CD4-positive, alpha-beta T cell treated with Interleukin-10 for 1 hour (primary cell): ENCODE results near the gene NOS3.
"Not testable (repeated sequence)": the region's sequence is repeated elsewhere in the genome, so short reads cannot be mapped to it uniquely, and the experiment has no call there.

ENCODE experiments used
- DNase-seq: peaks from one replicate; pipeline ENCODE4 v3.0.0-alpha.2; 2020

The NOS3 gene

DNA sequence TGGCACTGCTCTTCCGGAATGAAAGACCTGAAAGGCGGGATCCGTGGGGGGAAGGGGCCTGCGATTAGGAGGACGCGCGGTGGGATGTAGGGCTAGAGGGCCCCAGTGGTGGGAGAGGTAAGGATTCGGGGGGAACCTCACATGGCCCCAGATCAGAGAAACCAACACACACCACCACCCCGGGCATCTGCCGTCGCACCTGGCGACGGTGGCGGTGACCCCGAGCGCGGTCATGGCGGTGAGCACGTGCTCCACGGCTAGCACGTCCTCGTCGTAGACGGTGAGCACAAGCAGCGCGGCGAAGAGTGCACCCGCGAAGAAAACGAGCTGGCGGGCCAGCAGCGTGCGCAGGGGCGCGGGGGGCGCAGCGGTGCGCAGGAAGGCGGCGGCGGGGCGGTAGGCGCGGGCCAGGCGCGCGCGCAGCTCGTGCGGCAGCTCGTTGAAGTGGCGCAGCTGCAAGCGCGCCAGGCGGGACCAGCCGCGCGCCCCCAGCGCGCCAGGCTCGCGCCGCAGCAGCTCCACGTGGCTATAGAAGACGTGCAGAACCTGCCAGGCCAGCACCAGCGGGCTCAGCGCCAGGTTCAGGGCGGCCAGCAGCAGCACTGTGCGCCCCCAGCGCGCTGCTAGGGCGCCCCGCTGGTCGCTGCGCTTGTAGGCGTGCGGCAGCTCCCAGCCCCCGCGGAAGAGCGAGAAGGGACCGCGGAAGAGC is 27.8 kb downstream of the NOS3 start:
- DNase-seq = peak; percentile 43

DNA sequence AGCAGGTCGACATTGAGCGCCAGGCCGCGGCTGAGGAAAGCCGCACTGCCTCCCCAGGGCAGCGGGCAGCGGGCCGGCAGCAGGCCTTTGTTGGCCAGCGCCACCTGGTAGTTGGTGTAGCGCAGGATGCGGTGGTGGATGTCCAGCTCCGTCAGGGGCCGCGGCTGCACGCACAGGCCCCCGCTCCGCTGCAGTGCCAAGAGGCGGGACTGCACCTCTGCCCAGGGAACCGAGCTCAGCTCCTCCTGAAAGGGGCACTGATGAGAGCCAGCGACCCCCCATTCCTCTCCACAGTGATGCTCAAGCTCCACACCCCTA is 28.3 kb downstream of the NOS3 start:
- DNase-seq = no peak

DNA sequence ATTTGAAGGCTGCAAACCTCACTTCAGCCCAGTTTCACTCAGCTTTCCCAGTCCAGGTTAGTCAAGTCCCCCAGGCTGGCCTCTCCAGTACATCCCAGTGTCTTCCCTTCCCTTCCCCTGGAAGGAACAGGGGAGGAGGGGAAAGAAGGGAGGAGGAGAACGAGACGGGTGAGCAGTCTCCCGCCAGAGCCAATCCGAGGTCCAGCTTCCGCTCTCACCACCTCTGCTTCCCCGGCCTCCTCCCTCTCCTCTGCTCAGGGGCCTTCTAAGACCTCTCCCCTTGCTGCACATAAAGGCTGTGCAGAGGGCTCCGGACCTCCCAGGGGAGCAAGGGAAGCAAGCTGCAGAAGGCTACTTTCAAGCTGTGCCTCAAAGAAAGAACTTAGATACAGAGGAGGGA is 29.4 kb downstream of the NOS3 start:
- no peak for DNase-seq

GRCh38 chr7:151023232-151023631 is 32.4 kb downstream of the NOS3 start:
- DNase-seq = no peak

GRCh38 chr7:151024435-151025056 is 33.7 kb downstream of the NOS3 start, which contains the start of gene ATG9B:
Gene ATG9B, minus strand, starts transcription at chr7:151024494. Its CDS starts 71 bp downstream, at chr7:151024423.
- no peak for DNase-seq

DNA sequence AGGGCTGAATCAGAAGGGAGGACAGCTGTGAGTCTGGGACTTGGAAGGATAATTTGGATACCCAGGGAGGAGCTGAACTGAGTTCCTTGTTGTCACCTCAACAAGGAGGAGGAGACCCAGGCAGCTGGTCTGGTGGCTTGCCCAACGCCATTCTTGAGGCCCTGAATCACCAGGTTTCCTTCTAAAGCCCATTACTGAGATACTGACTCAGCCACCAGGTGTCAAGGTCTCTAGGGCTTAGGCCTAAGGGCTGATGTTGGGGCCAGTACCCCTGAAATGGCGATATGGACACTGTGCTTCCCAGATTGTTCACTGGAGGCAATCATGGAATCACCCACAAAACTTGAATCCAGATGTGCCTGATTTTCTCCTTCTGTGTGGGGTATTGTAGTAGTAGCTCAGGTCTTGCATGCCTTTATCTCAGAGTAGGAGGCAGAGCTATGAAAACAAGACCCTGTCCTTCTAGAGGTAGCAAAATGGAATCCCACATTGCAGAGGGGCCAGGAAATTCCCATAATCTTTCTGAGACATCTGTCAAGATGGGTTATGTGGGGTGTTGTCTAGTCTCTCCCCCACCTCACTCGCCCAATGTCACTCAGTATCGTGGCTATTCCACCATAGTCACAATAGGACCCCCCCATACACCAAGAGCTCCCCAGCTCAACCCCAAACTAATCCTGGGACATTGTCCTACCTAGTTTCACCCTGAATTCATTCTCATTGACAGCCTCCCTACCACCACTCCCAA is 35.3 kb downstream of the NOS3 start:
- no peak for DNase-seq

GRCh38 chr7:151026771-151027727 is 36.2 kb downstream of the NOS3 start:
- not testable (repeated sequence) for DNase-seq

GRCh38 chr7:151027728-151028130 is 36.9 kb downstream of the NOS3 start:
- not testable (repeated sequence) for DNase-seq

DNA sequence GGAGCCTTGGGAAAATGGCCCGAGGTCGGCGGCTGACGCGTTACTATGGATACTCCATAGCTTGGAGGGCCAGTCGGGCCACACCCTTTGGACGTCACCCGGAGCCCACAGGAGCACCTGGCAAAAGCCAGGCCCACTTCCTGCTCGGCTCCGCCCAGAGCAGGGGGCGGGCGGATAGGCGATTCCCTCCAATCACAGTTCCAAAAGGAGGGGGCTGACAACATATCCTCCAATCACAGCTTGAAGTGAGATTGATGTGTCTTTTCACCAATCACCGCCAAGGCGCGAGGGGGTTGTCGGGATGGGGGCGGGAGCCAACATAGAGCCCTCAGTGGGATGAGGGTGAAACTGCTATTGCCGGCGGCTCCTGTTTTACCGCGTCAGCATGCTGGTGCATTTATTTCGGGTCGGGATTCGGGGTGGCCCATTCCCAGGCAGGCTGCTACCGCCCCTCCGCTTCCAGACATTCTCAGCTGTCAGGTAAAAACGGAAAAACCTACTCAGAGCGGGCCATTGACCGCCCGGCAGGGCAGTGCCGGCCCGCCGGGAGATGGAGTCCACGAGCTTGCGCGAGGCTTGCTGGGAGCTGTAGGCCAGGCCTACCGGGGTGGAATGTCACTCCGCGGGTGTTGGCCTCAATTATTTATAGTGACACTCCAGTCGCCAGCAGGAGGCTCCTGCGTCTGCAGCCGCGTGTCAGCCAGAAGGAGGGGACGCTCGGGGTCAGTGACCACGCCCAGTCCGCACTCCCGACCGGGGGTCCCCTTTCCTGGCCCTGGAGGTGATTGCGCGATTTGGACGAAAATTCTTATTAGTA is 37.5 kb downstream of the NOS3 start, which contains the start of gene ABCB8:
Gene ABCB8, plus strand, starts transcription at position 320 of the 817 bp plus-strand sequence. Its CDS starts 66 bp downstream, at position 386.
- peak; percentile 100 for DNase-seq

GRCh38 chr7:151028948-151029501 is 38.2 kb downstream of the NOS3 start:
- no peak for DNase-seq

- no peak for DNase-seq
Measured at GRCh38 chr7:151031011-151031410, 40.2 kb downstream of the NOS3 start.

DNA sequence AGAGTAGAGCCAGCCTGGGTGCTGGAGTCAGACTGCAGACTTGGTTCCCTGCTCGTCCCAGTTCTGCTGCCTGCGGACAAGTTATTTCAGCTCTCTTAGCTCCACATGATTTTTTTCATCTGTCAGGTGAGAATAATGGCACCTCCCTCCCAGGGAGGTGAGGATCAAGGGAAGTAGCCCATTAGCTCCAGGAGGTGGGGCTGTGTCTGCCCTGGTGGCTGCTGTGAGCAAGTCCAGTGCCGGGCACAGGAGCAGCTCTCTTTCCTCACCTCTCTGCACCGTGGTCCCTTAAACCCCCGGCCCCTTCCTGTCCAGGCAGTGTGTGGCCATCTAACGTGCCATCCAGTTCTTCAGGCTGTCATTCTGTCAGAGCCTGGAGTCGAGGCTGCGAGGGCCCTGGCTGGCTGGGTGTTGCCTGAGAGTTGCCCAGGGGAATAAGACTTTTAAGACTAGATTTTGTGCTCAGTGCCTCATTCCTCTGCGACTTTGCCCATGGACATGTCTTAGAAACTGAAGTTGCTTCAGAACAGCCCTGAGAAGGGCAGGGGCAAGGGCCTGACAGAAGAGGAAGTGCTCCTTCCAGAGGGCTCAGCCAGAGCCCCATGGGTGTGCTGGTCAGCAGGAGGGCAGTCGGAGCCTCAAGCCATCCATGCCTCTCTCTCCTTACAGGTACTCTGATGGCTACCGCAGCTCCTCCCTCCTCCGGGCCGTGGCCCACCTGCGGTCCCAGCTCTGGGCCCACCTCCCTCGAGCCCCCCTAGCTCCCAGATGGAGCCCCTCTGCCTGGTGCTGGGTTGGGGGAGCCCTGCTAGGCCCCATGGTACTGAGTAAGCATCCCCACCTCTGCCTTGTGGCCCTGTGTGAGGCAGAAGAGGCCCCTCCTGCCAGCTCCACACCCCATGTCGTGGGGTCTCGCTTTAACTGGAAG is 42.4 kb downstream of the NOS3 start:
- no peak for DNase-seq

GRCh38 chr7:151033864-151034249 is 43.0 kb downstream of the NOS3 start:
- DNase-seq = no peak

GRCh38 chr7:151034312-151035025 is 43.7 kb downstream of the NOS3 start:
- DNase-seq = no peak

DNA sequence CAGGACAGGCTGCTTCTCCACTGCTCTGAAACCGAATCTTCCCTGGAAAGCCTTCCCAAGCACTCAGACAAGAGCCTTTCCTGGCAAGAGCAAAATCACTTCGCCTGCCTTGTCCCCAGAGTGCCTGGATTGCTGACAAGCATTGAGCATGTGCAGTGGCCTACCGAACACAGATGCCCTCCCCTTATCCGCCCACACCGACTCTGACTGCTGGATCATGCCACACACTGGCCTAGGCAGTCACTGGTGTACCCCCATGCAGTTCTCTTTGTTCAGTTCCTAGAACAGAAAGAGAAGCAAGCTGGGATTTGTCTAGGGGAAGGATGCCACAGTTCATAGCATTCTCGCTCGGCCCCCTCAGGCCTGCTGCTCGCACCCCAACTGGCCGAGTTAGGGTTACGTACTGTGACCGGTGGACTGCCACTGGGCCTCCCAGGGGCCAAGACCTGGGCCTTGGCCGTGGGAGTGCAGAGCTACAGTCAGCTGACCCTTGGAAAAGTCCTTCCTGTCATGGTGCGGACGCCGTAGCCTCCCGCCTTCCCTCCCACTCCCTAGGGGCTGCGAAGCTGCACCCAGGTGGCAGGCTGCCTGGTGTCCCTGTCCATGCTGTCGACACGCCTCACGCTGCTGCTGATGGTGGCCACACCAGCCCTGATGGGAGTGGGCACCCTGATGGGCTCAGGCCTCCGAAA is 44.4 kb downstream of the NOS3 start:
- DNase-seq = no peak

DNA sequence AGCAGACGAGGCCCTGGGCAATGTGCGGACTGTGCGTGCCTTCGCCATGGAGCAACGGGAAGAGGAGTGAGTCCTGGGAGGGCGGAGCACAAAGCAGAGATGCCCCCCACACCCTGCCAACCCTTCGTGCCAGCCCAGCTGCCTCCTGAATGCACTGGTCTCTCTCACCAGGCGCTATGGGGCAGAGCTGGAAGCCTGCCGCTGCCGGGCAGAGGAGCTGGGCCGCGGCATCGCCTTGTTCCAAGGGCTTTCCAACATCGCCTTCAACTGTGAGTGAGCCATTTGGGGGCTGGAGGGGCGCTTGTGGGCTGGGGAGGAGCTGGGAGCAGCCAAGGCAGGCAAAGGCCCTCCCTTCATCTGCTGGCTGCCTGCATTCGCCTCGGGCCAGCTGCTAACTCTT is 45.1 kb downstream of the NOS3 start:
- no peak for DNase-seq

DNA sequence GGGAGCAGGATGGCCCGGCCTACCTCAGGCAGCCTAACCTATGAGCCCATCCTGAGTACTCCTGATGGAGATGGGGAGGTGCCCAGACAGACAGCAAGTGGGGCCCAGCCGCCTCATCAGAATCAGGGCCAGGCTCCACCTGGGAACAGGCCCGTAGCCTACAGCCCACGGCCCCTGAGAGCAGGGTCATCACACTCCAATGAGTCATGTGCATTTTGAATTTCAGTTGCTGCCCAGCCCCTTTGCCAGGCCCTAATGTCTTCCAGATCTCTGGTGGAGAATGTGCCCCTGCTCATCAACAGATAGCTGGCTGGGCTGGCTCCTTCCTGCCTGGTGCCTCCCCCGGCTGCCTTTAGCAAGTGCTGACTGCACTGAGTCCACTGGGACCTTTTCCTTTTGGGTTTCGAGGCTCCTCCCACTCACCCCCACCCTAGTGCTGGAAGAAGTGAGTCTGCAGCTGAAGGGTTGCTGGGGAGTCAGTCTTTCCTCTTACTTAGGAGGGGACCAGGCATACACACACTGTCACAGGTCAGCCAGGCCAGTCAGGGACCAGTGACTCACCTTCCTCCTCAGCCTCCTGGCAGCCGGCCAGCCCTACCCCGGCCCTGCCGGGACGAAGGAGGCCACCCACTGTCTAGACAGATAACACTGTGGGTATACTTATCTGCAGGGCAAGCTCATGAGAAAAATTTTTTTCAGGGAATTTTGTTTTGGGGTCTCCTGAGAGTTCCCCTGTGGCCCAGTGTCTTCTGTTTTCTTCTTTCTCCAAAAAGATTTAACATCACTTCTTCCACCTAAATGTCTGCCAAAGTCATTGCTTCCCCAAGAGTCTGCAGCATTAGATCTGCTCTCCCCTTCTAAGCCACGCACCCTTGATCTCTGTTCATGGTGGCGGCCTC is 48.4 kb downstream of the NOS3 start:
- DNase-seq = peak; percentile 25
